ENCODE measurements around the gene PODN.

PODN gene

GRCh38 chr1:53074313-53075154 is 12.5 kb downstream of the PODN start:
- no peak for DNase-seq (ENCODE audit: low read depth in 2 of 2)

- DNase-seq (ENCODE audit: low read depth in 2 of 2) = no peak
These were observed 13.2 kb downstream of the PODN start for GRCh38 chr1:53075206-53075605.

- no peak for DNase-seq (ENCODE audit: low read depth in 2 of 2)
These were observed 13.7 kb downstream of the PODN start for GRCh38 chr1:53075761-53076163.

- DNase-seq (ENCODE audit: low read depth in 2 of 2) = no peak
These were observed 14.2 kb downstream of the PODN start for GRCh38 chr1:53076165-53076564.

GRCh38 chr1:53076721-53077598 is 14.9 kb downstream of the PODN start:
- DNase-seq (ENCODE audit: low read depth in 2 of 2) = no peak

- DNase-seq (ENCODE audit: low read depth in 2 of 2) = no peak
These were observed 15.6 kb downstream of the PODN start for GRCh38 chr1:53077599-53077965.

- no peak for DNase-seq (ENCODE audit: low read depth in 2 of 2)
These were observed 16.5 kb downstream of the PODN start for GRCh38 chr1:53078333-53079101.

GRCh38 chr1:53079251-53079650 is 17.2 kb downstream of the PODN start:
- no peak for DNase-seq (ENCODE audit: low read depth in 2 of 2)

GRCh38 chr1:53080041-53080440 is 18.0 kb downstream of the PODN start:
- no peak for DNase-seq (ENCODE audit: low read depth in 2 of 2)

- DNase-seq (ENCODE audit: low read depth in 2 of 2) = no peak
These were observed 18.8 kb downstream of the PODN start for GRCh38 chr1:53080769-53081168.

GRCh38 chr1:53081384-53082066 is 19.5 kb downstream of the PODN start:
- DNase-seq (ENCODE audit: low read depth in 2 of 2) = no peak

GRCh38 chr1:53082826-53083455 is 20.9 kb downstream of the PODN start:
- no peak for DNase-seq (ENCODE audit: low read depth in 2 of 2)

- DNase-seq (ENCODE audit: low read depth in 2 of 2) = no peak
These were observed 21.9 kb downstream of the PODN start for GRCh38 chr1:53083636-53084588.

- DNase-seq (ENCODE audit: low read depth in 2 of 2) = no peak
These were observed 22.6 kb downstream of the PODN start for GRCh38 chr1:53084589-53084971.

- no peak for DNase-seq (ENCODE audit: low read depth in 2 of 2)
These were observed 23.4 kb downstream of the PODN start for GRCh38 chr1:53085405-53085804.

GRCh38 chr1:53086491-53087070 is 24.6 kb downstream of the PODN start:
- DNase-seq (ENCODE audit: low read depth in 2 of 2) = no peak

- DNase-seq (ENCODE audit: low read depth in 2 of 2) = no peak
These were observed 25.6 kb downstream of the PODN start for GRCh38 chr1:53087332-53088285.

GRCh38 chr1:53088616-53089300 is 26.7 kb downstream of the PODN start:
- no peak for DNase-seq (ENCODE audit: low read depth in 2 of 2)
